PC-9 (cell line): ENCODE results near the gene AMDHD1.

Source experiments
- CTCF ChIP-seq: fragments of 200-600 bp; sonication (generic); conservative IDR thresholded peaks from 2 replicates; pipeline ENCODE4 v1.6.1; 2017; ENCODE audit warnings: mixed run types, antibody characterized with exemption, mild to moderate bottlenecking, moderate library complexity
- EZH2 ChIP-seq: fragments of 200-600 bp; sonication (generic); IDR thresholded peaks from 2 replicates; pipeline ENCODE4 v1.8.0; 2017; ENCODE audit warnings: antibody characterized with exemption, low read depth

DNA sequence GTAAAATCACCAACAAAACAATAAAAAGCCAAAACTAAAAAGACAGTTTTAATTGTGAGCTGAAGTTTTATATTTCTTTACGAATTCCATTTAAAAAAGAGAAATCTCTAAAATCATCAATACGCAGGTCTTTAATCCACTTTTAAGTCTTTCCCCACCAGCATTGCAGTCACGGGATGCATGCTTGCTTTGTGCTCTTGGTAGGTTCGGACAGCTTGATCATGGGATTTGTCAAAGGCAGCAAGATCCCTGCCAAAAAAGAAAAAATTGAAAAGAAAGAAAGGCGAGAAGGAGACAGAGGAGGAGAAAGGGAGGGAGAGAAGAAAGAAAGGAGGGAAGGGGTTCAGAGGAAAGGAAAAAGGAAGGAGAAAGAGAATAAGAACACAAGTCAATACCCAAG is 57.7 kb downstream of the AMDHD1 start:
- no peak for TF ChIP-seq CTCF
- TF ChIP-seq EZH2, result no peak
